ENCODE results near the gene CNTNAP2. TPM values are rescaled to one million over a fixed set of nuclear protein-coding genes. Genes with fewer than 3 reads are reported as not detected.

The CNTNAP2 gene
- total and polyA plus RNA-seq, 7 experiments from 2014 or later: 0.02 to 0.48 (median 0.24) TPM; not detected in 2

DNA sequence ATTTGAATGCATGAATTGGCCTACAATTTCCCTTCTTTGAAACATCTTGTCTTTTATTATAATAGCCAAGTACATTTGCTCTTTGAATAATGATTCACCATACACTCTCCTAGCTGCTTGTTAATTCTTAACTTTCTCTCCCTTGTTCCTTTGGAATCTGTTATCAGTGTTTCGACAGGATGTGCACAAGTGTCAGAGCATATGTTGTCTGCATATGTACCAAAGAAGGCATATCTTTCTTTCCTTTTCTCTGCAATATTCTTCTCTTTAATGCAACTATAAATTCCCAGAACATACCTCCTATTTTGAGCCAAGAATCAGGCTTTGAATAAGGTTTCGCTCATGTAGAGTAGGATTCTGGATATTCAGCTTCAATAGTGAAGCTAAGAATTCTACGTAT lies 1625.7 kb downstream of the CNTNAP2 start:
- H3K27me3 Mint-ChIP-seq: no peaks in the 10 kb centered on the region
- H3K4me1 Mint-ChIP-seq: no peaks in the 10 kb centered on the region
- ChIA-PET POLR2A (no interaction called here), CTCF (no interaction called here)
- no peaks in the 10 kb centered on the region for H3K27me3 ChIP-seq (ENCODE audit: control insufficient read depth in 2 of 2, insufficient read depth in 2 of 2, low read length in 2 of 2)
- ATAC-seq (no peak), DNase-seq (no peak)
- no peaks in the 10 kb centered on the region for H3K36me3 Mint-ChIP-seq
- H3K4me1 ChIP-seq (ENCODE audit: control insufficient read depth in 2 of 2, insufficient read depth in 2 of 2, low read length in 2 of 2): no peaks in the 10 kb centered on the region
- intact Hi-C loops (cut with micrococcal nuclease): no loop called here
- no peak overlapping the region for H3K27ac ChIP-seq (ENCODE audit: low read depth, low read length)
- H3K4me3 Mint-ChIP-seq: no peak overlapping the region
- no peaks in the 10 kb centered on the region for H3K36me3 ChIP-seq (ENCODE audit: control insufficient read depth in 2 of 3, insufficient read depth in 3 of 3, low read length in 3 of 3)
- H3K4me3 ChIP-seq (ENCODE audit: low read length): no peak overlapping the region
- H3K9me3 ChIP-seq (ENCODE audit: control insufficient read depth in 2 of 3, low read length in 3 of 3): no peaks in the 10 kb centered on the region
- H3K9me3 Mint-ChIP-seq: peaks cover 0 to 19% (median 4%) of the 10 kb centered on the region in 11 donors
- no peak overlapping the region for H3K27ac Mint-ChIP-seq

DNA sequence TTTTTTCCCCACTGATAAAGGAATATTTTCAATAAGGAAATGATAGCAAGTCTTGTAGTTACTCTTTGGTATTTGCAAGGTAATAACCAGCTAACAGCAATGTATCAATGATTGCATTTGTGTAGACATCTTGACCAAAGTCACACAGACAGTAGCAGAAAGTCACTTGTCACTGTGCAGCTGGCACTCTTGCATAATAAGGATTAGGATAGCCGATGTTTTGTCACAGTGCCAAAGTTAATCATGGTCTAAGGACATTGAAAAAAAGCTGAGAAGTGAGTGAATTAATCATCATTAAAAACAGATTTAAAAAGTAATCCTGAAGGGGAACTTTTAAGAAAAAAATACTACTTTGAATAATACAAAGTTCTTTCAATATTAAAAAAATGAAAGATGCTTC lies 1639.7 kb downstream of the CNTNAP2 start:
- Histone ChIP-seq H3K4me3 (ENCODE audit: low read length) (no peak overlapping the region), H3K27me3 (ENCODE audit: control insufficient read depth in 2 of 2, insufficient read depth in 2 of 2, low read length in 2 of 2) (no peaks in the 10 kb centered on the region), H3K4me1 (ENCODE audit: control insufficient read depth in 2 of 2, insufficient read depth in 2 of 2, low read length in 2 of 2) (no peaks in the 10 kb centered on the region), H3K36me3 (ENCODE audit: control insufficient read depth in 2 of 3, insufficient read depth in 3 of 3, low read length in 3 of 3) (no peaks in the 10 kb centered on the region), H3K9me3 (ENCODE audit: control insufficient read depth in 2 of 3, low read length in 3 of 3) (no peaks in the 10 kb centered on the region), H3K27ac (ENCODE audit: low read depth, low read length) (no peak overlapping the region)
- peaks cover 0 to 8% (median 0%) of the 10 kb centered on the region in 11 donors for H3K9me3 Mint-ChIP-seq
- H3K27ac Mint-ChIP-seq: no peak overlapping the region
- H3K36me3 Mint-ChIP-seq: no peaks in the 10 kb centered on the region
- intact Hi-C loops (cut with micrococcal nuclease): no loop called here
- ChIA-PET POLR2A (no interaction called here), CTCF (no interaction called here)
- H3K4me3 Mint-ChIP-seq: no peak overlapping the region
- no peaks in the 10 kb centered on the region for H3K27me3 Mint-ChIP-seq
- no peaks in the 10 kb centered on the region for H3K4me1 Mint-ChIP-seq
- DNase-seq (no peak), ATAC-seq (no peak)

DNA sequence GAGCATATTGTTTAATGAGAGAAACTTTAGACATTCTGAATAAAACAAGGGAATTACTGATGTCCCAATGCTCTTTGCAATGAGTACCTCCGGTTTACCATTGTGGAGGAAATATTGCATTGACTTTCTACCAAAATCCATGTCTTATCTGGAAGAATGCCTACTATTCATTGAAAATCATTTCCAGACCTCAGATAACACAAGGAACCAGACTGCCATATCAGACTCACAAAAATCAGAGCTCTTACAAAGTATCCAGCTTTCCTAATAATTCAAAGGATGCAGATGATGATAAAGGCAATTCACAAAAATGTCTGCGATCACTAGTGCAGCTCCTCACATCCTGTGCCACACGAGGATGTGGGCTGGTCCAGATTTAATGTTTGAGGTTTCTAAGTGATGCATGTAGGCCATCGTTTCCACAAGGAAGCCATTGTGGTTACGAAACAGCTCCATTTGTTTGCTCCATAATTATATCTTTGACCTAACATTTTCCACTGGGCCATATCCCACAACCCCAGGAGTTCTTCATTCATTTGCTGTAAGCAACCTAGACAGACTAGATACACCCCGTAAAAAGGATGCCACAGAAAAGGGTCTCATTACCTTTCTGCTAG lies 1642.8 kb downstream of the CNTNAP2 start:
- Histone ChIP-seq H3K27me3 (ENCODE audit: control insufficient read depth in 2 of 2, insufficient read depth in 2 of 2, low read length in 2 of 2) (no peaks in the 10 kb centered on the region), H3K4me1 (ENCODE audit: control insufficient read depth in 2 of 2, insufficient read depth in 2 of 2, low read length in 2 of 2) (no peaks in the 10 kb centered on the region), H3K36me3 (ENCODE audit: control insufficient read depth in 2 of 3, insufficient read depth in 3 of 3, low read length in 3 of 3) (no peaks in the 10 kb centered on the region), H3K9me3 (ENCODE audit: control insufficient read depth in 2 of 3, low read length in 3 of 3) (no peaks in the 10 kb centered on the region), H3K27ac (ENCODE audit: low read depth, low read length) (no peak overlapping the region), H3K4me3 (ENCODE audit: low read length) (no peak overlapping the region)
- H3K36me3 Mint-ChIP-seq: no peaks in the 10 kb centered on the region
- ChIA-PET POLR2A (no interaction called here), CTCF (no interaction called here)
- no peaks in the 10 kb centered on the region for H3K27me3 Mint-ChIP-seq
- no peak overlapping the region for H3K4me3 Mint-ChIP-seq
- no peaks in the 10 kb centered on the region for H3K4me1 Mint-ChIP-seq
- H3K9me3 Mint-ChIP-seq: peaks cover 0 to 10% (median 2%) of the 10 kb centered on the region in 11 donors
- no peak overlapping the region for H3K27ac Mint-ChIP-seq
- intact Hi-C loops (cut with micrococcal nuclease): no loop called here
- ATAC-seq (no peak), DNase-seq (no peak)

DNA sequence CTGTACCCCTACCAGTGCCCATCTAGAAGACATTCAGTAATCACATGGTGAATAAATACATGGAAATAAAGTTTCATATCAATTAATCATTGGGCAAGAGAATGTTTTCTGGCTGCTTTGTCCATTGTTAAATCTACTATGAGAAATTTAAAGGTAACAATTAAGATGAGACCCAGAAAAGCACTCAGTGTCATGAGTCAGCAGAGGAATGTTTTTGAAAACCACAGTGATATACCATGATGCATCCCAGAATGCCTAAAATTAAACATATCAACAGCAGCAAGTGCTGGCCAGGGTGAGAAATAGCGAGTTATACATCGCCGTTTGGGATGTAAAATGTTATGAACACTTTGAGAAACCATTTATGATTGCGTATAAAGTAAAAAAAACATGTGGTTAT lies 1648.7 kb downstream of the CNTNAP2 start:
- intact Hi-C loops (cut with micrococcal nuclease): no loop called here
- no peaks in the 10 kb centered on the region for H3K36me3 ChIP-seq (ENCODE audit: control insufficient read depth in 2 of 3, insufficient read depth in 3 of 3, low read length in 3 of 3)
- H3K27ac ChIP-seq (ENCODE audit: low read depth, low read length): no peak overlapping the region
- Mint-ChIP-seq H3K4me3 (no peak overlapping the region), H3K9me3 (peaks cover 0 to 8% (median 2%) of the 10 kb centered on the region in 11 donors), H3K27ac (no peak overlapping the region), H3K36me3 (no peaks in the 10 kb centered on the region), H3K4me1 (no peaks in the 10 kb centered on the region), H3K27me3 (no peaks in the 10 kb centered on the region)
- no peaks in the 10 kb centered on the region for H3K4me1 ChIP-seq (ENCODE audit: control insufficient read depth in 2 of 2, insufficient read depth in 2 of 2, low read length in 2 of 2)
- ATAC-seq: no peak
- CTCF ChIA-PET: no interaction called here
- no peak overlapping the region for H3K4me3 ChIP-seq (ENCODE audit: low read length)
- no peak for DNase-seq
- H3K9me3 ChIP-seq (ENCODE audit: control insufficient read depth in 2 of 3, low read length in 3 of 3): no peaks in the 10 kb centered on the region
- H3K27me3 ChIP-seq (ENCODE audit: control insufficient read depth in 2 of 2, insufficient read depth in 2 of 2, low read length in 2 of 2): no peaks in the 10 kb centered on the region
- POLR2A ChIA-PET: no interaction called here

DNA sequence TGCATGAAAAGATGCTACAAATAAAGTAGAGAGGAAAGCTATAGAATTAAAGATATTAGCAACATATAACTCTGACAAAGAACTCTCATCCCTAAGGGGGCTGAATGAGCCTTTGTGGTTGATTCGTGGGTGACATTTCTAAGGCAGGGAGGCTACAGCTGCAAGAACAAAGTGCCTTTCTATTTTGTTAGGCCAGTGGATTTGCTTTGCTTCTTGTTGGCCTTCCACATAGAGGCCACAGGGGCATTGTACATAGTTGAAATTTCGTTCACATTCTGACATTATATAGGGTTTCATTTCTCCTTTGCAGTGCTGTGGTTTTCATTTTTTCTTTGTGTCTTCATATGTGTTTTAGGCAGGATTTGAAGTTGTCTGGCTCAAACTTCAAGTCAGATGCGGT lies 1654.7 kb downstream of the CNTNAP2 start:
- no peak for ATAC-seq

DNA sequence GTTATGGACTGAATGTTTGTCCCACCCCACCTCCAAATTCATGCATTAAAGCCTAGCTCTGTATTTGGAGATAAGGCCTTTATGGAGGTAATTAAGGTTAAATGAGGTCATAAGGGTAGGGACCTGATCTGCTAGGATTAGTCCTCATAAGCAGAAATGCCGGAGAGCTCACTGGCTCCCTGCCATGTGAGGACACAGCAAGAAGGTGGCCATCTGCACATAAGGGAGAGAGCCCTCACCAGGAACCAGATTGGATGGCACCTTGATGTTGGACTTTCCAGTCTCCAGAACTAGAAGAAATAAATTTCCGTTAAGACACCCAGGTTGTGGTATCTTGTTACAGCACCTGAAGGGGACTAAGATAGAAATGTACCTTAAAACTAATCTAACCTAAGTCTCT lies 1657.9 kb downstream of the CNTNAP2 start:
- intact Hi-C loops (cut with micrococcal nuclease): no loop called here
- POLR2A ChIA-PET: no interaction called here
- no peaks in the 10 kb centered on the region for H3K36me3 ChIP-seq (ENCODE audit: control insufficient read depth in 2 of 3, insufficient read depth in 3 of 3, low read length in 3 of 3)
- Mint-ChIP-seq H3K9me3 (peaks cover 0 to 3% (median 0%) of the 10 kb centered on the region in 11 donors), H3K36me3 (no peaks in the 10 kb centered on the region), H3K27ac (no peak overlapping the region), H3K4me3 (no peak overlapping the region), H3K27me3 (no peaks in the 10 kb centered on the region), H3K4me1 (no peaks in the 10 kb centered on the region)
- DNase-seq (no peak), ATAC-seq (no peak)
- CTCF ChIA-PET: no interaction called here
- no peak overlapping the region for H3K27ac ChIP-seq (ENCODE audit: low read depth, low read length)
- H3K9me3 ChIP-seq (ENCODE audit: control insufficient read depth in 2 of 3, low read length in 3 of 3): no peaks in the 10 kb centered on the region
- no peaks in the 10 kb centered on the region for H3K27me3 ChIP-seq (ENCODE audit: control insufficient read depth in 2 of 2, insufficient read depth in 2 of 2, low read length in 2 of 2)
- no peak overlapping the region for H3K4me3 ChIP-seq (ENCODE audit: low read length)
- H3K4me1 ChIP-seq (ENCODE audit: control insufficient read depth in 2 of 2, insufficient read depth in 2 of 2, low read length in 2 of 2): no peaks in the 10 kb centered on the region

More for the DNA sequence above, 1654.7 kb downstream of the CNTNAP2 start:
- no peak overlapping the region for H3K27ac Mint-ChIP-seq
- Histone ChIP-seq H3K9me3 (ENCODE audit: control insufficient read depth in 2 of 3, low read length in 3 of 3) (no peaks in the 10 kb centered on the region), H3K4me3 (ENCODE audit: low read length) (no peak overlapping the region), H3K4me1 (ENCODE audit: control insufficient read depth in 2 of 2, insufficient read depth in 2 of 2, low read length in 2 of 2) (no peaks in the 10 kb centered on the region), H3K36me3 (ENCODE audit: control insufficient read depth in 2 of 3, insufficient read depth in 3 of 3, low read length in 3 of 3) (no peaks in the 10 kb centered on the region), H3K27ac (ENCODE audit: low read depth, low read length) (no peak overlapping the region), H3K27me3 (ENCODE audit: control insufficient read depth in 2 of 2, insufficient read depth in 2 of 2, low read length in 2 of 2) (no peaks in the 10 kb centered on the region)
- intact Hi-C loops (cut with micrococcal nuclease): no loop called here
- H3K4me3 Mint-ChIP-seq: no peak overlapping the region
- H3K9me3 Mint-ChIP-seq: peaks cover 0 to 5% (median 0%) of the 10 kb centered on the region in 11 donors
- POLR2A ChIA-PET: no interaction called here
- H3K4me1 Mint-ChIP-seq: no peaks in the 10 kb centered on the region
- CTCF ChIA-PET: no interaction called here
- H3K27me3 Mint-ChIP-seq: no peaks in the 10 kb centered on the region
- DNase-seq: no peak
- no peaks in the 10 kb centered on the region for H3K36me3 Mint-ChIP-seq

DNA sequence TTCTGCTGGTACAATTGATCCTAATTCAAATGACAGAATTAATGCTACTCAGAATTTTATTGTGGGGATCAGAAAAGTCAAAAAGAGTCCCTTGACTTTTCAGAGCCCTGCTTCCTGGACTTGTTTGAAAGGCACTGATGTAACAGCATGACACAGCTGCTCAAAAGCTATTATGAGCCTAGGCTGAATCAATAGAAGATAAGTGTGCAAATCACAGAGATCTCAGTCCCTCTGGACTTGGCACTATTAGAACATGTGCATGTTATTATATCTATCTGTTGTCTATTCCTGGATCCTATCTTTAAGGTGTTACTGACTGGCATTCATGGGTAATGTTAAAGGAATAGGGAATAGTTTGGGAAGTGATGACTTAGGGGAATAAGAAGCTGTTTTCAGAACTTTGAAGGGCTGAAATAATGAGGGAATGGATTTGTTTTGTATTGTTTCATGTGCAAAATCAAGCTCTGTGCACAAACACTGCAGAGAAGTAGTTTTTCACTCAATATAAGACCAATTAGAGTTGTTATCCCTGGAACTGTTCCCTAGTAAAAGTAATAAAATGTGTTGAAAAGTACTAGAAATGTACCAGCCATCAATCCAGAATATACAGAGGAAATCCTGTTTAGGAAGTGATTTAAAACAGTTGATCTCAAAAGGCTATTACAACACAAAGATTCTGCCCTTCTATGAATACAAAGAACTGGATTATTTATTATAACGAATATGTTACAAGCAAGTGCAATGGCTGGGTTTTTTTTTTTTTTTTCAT lies 1659.1 kb downstream of the CNTNAP2 start:
- no peak overlapping the region for H3K27ac Mint-ChIP-seq
- intact Hi-C loops (cut with micrococcal nuclease): no loop called here

More for the DNA sequence above, 1659.1 kb downstream of the CNTNAP2 start:
- H3K27me3 ChIP-seq (ENCODE audit: control insufficient read depth in 2 of 2, insufficient read depth in 2 of 2, low read length in 2 of 2): no peaks in the 10 kb centered on the region
- DNase-seq (no peak), ATAC-seq (no peak)
- no peaks in the 10 kb centered on the region for H3K4me1 ChIP-seq (ENCODE audit: control insufficient read depth in 2 of 2, insufficient read depth in 2 of 2, low read length in 2 of 2)
- no peak overlapping the region for H3K4me3 ChIP-seq (ENCODE audit: low read length)
- Mint-ChIP-seq H3K4me3 (no peak overlapping the region), H3K9me3 (peaks cover 0 to 3% (median 0%) of the 10 kb centered on the region in 11 donors), H3K4me1 (no peaks in the 10 kb centered on the region), H3K27me3 (no peaks in the 10 kb centered on the region), H3K36me3 (no peaks in the 10 kb centered on the region)
- H3K36me3 ChIP-seq (ENCODE audit: control insufficient read depth in 2 of 3, insufficient read depth in 3 of 3, low read length in 3 of 3): no peaks in the 10 kb centered on the region
- H3K9me3 ChIP-seq (ENCODE audit: control insufficient read depth in 2 of 3, low read length in 3 of 3): no peaks in the 10 kb centered on the region
- ChIA-PET CTCF (interaction anchor here (0.6 kb wide), 1 partner anchor 646 kb away, joined by 3 read pairs; no protein-coding TSS in a partner anchor), POLR2A (no interaction called here)
- no peak overlapping the region for H3K27ac ChIP-seq (ENCODE audit: low read depth, low read length)
